Central memory CD8-positive, alpha-beta T cell (primary cell): ENCODE results near the gene FBXW8.

Experiments
- ATAC-seq: fragments of 150-1000 bp; cut with Tn5 transposase; replicated peaks from 2 replicates; pipeline ENCODE4 v1.10.0; 2022; ENCODE audit warnings: mild to moderate bottlenecking, moderate FRiP score, moderate number of reproducible peaks; ENCODE audit not compliant: poor library complexity, severe bottlenecking; ENCODE audit errors: extremely low read depth
- DNase-seq, 2 donors: peaks; one replicate each; pipeline ENCODE4 v3.0.0; 2021; ENCODE audit warnings: low spot score in 2 of 2
- H3K27ac Mint-ChIP-seq: one replicate; pipeline ENCODE4 v1.8.0; 2022; ENCODE audit warnings: low read depth, mild to moderate bottlenecking, moderate library complexity, mixed read lengths
- H3K27me3 Mint-ChIP-seq: one replicate; pipeline ENCODE4 v1.8.0; 2022; ENCODE audit warnings: mixed read lengths
- H3K36me3 Mint-ChIP-seq: one replicate; pipeline ENCODE4 v1.8.0; 2022; ENCODE audit warnings: mild to moderate bottlenecking, moderate library complexity, mixed read lengths; ENCODE audit not compliant: insufficient read depth
- H3K4me1 Mint-ChIP-seq: one replicate; pipeline ENCODE4 v1.8.0; 2022; ENCODE audit warnings: mixed read lengths
- H3K4me3 Mint-ChIP-seq: one replicate; pipeline ENCODE4 v1.8.0; 2022; ENCODE audit warnings: mild to moderate bottlenecking, moderate library complexity, mixed read lengths
- H3K9me3 Mint-ChIP-seq: one replicate; pipeline ENCODE4 v1.8.0; 2022; ENCODE audit warnings: mixed read lengths

FBXW8 gene

DNA sequence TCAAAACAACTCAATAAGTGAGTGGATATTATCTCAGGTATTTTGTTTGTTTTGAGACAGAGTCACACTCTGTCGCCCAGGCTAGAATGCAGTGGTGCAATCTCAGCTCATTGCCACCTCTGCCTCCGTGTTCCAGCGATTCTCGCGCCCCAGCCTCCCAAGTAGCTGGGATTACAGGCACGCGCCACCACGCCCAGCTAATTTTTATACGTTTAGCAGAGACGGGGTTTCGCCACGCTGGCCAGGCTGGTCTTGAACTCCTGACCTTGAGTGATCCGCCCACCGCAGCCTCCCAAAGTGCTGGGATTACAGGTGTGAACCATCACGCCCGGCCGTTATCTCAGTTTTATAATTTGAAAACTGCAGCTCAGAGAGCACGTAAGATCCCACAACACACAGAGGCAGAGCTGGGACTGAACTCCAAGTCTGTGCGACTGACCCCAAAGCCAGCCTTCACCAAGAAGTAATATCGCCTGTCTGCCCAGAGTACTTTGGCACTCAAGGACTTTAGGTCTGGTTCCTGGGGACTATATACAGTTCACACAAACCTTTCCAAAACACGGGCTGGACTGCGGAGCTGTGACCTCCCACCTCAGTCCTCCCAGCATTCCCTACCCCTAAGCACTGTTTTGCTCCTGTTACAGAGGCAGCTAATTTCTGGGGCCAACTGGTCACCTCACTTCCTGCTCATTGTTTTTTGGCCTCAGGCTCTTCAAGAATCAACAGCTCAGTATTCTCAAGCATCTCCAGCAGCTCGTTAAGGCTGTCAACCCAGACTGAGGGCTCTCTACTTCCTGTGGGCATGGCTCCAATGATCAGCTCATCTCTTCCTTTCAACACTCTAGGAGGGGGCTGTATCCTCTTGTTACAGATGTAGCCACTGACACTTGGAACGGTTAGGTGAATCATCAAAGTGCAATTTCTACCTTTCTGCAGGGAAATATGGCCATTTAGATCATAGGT lies 165.9 kb downstream of the FBXW8 start:
- Mint-ChIP-seq H3K27ac (no peak overlapping the region), H3K4me3 (no peak overlapping the region), H3K4me1 (peaks cover 12% of the 10 kb centered on the region), H3K36me3 (peaks cover 1% of the 10 kb centered on the region), H3K27me3 (no peaks in the 10 kb centered on the region), H3K9me3 (no peaks in the 10 kb centered on the region)
- no peak for ATAC-seq
- no peak for DNase-seq

- Mint-ChIP-seq H3K27ac (no peak overlapping the region), H3K36me3 (peaks cover 2% of the 10 kb centered on the region), H3K4me3 (no peak overlapping the region), H3K4me1 (peaks cover 12% of the 10 kb centered on the region), H3K27me3 (no peaks in the 10 kb centered on the region), H3K9me3 (no peaks in the 10 kb centered on the region)
- no peak for ATAC-seq
- DNase-seq, result no peak
Measured at GRCh38 chr12:117079487-117079886, 168.7 kb downstream of the FBXW8 start.

DNA sequence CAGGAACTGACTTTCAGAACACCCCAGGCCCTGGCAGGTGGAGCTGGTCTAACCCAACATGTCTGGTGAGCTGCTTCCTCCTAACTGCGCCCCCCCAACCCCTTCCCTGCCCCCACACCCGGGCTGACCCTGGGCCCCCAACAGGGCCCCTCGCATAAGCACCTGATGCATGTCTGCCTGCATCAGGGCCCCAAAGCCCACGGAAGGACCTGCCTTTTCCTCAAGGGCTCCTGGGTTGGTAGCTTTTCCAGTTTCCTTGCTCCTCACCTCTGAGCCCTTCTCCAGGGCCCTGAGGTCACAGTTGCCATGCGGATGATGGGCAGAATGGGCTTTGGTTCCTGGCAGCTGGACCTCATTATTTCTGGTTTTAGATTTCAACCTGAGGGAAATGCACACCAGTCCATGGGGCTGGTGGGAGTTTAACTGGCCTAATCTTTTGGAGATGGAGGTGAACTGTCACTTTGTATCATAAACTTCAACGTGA lies 170.0 kb downstream of the FBXW8 start:
- no peak for DNase-seq
- no peak overlapping the region for H3K27ac Mint-ChIP-seq
- ATAC-seq, result no peak
- H3K27me3 Mint-ChIP-seq, result no peaks in the 10 kb centered on the region
- no peaks in the 10 kb centered on the region for H3K9me3 Mint-ChIP-seq
- H3K4me3 Mint-ChIP-seq, result no peak overlapping the region
- H3K4me1 Mint-ChIP-seq, result peaks cover 14% of the 10 kb centered on the region
- H3K36me3 Mint-ChIP-seq, result peaks cover 2% of the 10 kb centered on the region
